Vagina (tissue), 2 donors: Measurements from ENCODE around the gene GYPC.

Experiments
- CTCF ChIP-seq, 3 experiments: fragments of 450-650 bp in 2 of 3; fragments of 200-600 bp in 1 of 3; sonication (generic) in 1 of 3; IDR thresholded peaks; one replicate each; pipeline ENCODE4 v1.5.1; 2017 to 2019; ENCODE audit warnings: antibody characterized with exemption in 3 of 3, mild to moderate bottlenecking in 2 of 3, moderate library complexity in 2 of 3
- POLR2A ChIP-seq, 2 donors: fragments of 450-650 bp; IDR thresholded peaks; one replicate each; pipeline ENCODE4 v1.6.1; 2017; ENCODE audit warnings: antibody characterized with exemption in 2 of 2, mild to moderate bottlenecking in 2 of 2, moderate library complexity in 2 of 2

- no peak for TF ChIP-seq CTCF (IDR thresholded peaks at IDR 0.05)
- TF ChIP-seq POLR2A (IDR thresholded peaks at IDR 0.05), result no peak
Observed at GRCh38 chr2:126643972-126644371, 12.0 kb upstream of the GYPC start.
